GM10248 (cell line): Measurements from ENCODE around the gene PYGB.

Experiments
- CTCF ChIA-PET: fragments of 300-600 bp; sonication (Branson Sonifier 250); formaldehyde crosslinking; extraction: SDS; loops from one replicate; lab custom pipeline; 2021; ENCODE audit warnings: antibody characterized with exemption; lab: Yijun Ruan, JAX
- POLR2A ChIA-PET: fragments of 350-650 bp; sonication (Branson Sonifier 250); formaldehyde crosslinking; extraction: SDS; loops from one replicate; lab custom pipeline; 2020; ENCODE audit warnings: antibody characterized with exemption; lab: Yijun Ruan, JAX
- DNase-seq: peaks from one replicate; pipeline ENCODE4 v3.0.0; 2012; ENCODE audit errors: extremely low spot score
- TF ChIP-seq, protein P1 (sequence below): IDR thresholded peaks from 2 replicates; pipeline ENCODE4 v1.5.1; 2012; ENCODE audit warnings: mild to moderate bottlenecking, low read depth; ENCODE audit errors: extremely low read depth, missing control alignments, control extremely low read depth

Gene PYGB

DNA sequence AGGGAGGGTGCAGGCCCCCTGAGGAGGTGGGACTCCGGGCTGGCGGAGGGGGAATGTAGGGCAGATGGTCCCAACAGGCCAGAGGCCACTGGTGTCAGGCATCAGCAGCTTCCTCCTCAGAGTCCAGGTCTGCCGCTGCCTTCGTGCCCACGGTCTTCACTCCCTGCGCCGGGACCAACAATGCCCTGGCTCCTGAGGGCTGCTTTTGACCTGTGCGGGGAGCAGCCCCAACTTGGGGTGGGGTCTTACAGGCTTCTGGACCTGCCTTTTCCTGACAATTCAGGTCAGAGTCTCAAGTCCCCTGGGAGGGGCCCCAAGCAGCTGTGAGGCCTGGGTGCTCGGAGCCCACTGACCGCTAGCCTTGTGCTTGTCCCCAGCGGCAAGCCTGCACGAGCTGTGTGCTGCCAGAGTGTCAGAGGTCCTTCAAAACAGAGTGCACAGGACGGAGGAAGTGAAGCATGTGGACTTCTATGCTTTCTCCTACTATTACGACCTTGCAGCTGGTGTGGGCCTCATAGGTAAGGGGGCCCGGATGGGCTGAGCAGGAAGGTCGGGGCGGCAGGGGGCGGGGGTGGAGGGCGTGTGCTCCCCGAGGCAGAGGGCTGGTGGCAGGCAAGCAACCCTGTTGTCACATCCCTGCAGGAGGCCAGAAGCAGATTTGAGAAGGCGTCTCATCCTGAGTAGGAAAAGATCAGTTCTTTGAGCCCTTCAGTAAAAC lies 25.3 kb upstream of the PYGB start:
- POLR2A ChIA-PET = no interaction called here
- no peak for DNase-seq
- TF ChIP-seq, protein P1, sequence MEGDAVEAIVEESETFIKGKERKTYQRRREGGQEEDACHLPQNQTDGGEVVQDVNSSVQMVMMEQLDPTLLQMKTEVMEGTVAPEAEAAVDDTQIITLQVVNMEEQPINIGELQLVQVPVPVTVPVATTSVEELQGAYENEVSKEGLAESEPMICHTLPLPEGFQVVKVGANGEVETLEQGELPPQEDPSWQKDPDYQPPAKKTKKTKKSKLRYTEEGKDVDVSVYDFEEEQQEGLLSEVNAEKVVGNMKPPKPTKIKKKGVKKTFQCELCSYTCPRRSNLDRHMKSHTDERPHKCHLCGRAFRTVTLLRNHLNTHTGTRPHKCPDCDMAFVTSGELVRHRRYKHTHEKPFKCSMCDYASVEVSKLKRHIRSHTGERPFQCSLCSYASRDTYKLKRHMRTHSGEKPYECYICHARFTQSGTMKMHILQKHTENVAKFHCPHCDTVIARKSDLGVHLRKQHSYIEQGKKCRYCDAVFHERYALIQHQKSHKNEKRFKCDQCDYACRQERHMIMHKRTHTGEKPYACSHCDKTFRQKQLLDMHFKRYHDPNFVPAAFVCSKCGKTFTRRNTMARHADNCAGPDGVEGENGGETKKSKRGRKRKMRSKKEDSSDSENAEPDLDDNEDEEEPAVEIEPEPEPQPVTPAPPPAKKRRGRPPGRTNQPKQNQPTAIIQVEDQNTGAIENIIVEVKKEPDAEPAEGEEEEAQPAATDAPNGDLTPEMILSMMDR = no peak
- CTCF ChIA-PET = interaction anchor here (0.8 to 2.2 kb wide), 5 partner anchors 9 to 176 kb away, joined by 3 to 11 read pairs (median 4); partner anchors contain the start of gene PYGB

DNA sequence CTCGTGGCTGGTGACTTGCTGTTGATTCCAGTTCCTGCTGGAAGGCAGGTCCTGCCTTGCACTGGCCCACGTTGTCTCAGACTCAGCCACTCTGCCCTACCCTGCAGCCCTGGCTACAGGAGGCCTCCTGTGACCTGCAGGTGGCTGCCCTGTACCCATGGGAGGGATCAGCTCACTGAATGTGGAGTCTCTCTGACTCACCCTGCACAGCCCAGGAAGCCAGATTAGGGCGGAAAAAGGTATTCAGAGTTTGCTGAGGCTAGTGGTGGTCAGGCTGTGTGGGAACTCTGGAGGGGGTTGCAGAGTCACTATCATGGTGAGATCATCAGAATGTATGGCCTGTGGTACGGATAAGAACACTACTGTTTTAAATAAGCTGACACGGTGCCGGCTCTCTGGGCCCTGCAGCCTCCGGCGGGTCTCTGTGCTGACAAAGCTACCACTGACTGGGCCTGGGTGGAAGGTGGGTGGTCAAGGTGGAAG lies 24.7 kb upstream of the PYGB start:
- ChIA-PET POLR2A (no interaction called here), CTCF (interaction anchor here (0.8 to 2.2 kb wide), 6 partner anchors 10 to 176 kb away, joined by 3 to 11 read pairs (median 4); partner anchors contain the start of gene PYGB)
- TF ChIP-seq, protein P1 = no peak
- no peak for DNase-seq

DNA sequence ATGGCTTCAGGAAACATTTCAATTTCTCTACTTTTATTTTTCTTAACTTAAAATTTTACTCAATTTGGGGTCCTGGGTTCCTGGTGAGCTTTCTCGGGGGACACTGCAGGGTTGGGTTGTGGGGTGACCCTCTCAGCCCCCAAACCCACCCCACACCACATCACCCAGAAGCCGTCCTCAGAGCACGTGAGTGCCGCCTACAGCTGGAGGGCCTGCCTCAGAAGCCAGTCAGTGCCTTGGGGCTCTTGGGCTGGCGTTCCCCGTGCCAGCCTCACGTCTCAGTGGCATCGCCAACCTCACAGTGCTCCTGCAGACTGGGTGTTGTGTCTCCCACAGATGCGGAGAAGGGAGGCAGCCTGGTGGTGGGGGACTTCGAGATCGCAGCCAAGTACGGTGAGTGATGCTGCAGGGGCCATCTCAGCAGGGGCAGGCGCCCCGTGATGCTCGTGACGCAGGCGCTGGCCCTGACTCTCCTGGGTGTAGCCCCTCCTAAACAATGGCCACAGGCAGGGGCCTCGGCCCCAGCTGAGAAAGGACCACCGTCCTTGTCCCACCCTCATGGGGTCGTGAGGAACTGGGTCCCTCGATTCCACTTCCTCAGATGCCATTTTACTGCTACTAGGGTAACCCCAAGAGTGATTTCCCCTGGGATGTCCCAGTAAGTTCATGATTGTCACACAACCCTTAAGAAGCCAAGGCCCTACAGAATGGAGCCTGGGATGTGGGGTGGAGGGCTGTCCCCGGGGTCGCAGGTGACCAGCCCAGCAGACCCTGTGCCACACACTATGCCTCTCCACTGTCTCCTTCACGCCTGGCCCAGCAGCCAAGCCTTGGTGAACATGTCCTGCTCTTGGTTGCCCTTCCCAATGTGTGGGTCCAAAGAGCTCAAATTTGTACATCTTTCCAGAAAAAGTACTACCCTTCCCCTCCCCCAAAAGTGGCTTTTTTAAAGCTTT lies 23.8 kb upstream of the PYGB start:
- ChIA-PET CTCF (interaction anchor here (0.8 to 2.2 kb wide), 7 partner anchors 8 to 175 kb away, joined by 3 to 11 read pairs (median 4); partner anchors contain the start of gene PYGB), POLR2A (no interaction called here)
- DNase-seq = no peak
- TF ChIP-seq, protein P1 = no peak

DNA sequence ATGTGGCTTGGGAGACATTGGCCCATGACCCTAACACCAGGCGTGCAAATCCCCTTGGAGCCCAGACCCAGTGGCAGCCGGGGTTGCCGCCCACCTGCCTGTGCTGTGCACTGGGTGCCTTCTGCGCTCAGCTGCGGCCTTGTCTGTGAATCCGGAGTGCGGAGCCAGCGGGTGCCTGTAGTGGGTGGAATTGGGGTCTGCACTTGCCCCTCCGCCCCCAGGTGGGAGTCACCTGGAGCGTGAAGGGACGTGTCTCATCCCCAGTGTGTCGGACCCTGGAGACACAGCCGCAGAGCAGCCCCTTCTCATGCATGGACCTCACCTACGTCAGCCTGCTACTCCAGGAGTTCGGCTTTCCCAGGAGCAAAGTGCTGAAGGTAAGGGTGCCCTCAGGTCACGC lies 22.9 kb upstream of the PYGB start:
- TF ChIP-seq, protein P1 = no peak
- POLR2A ChIA-PET = no interaction called here
- no peak for DNase-seq
- CTCF ChIA-PET = interaction anchor here (1.2 to 1.7 kb wide), 3 partner anchors 9 to 136 kb away, joined by 3 to 4 read pairs (median 3); no protein-coding TSS in a partner anchor

DNA sequence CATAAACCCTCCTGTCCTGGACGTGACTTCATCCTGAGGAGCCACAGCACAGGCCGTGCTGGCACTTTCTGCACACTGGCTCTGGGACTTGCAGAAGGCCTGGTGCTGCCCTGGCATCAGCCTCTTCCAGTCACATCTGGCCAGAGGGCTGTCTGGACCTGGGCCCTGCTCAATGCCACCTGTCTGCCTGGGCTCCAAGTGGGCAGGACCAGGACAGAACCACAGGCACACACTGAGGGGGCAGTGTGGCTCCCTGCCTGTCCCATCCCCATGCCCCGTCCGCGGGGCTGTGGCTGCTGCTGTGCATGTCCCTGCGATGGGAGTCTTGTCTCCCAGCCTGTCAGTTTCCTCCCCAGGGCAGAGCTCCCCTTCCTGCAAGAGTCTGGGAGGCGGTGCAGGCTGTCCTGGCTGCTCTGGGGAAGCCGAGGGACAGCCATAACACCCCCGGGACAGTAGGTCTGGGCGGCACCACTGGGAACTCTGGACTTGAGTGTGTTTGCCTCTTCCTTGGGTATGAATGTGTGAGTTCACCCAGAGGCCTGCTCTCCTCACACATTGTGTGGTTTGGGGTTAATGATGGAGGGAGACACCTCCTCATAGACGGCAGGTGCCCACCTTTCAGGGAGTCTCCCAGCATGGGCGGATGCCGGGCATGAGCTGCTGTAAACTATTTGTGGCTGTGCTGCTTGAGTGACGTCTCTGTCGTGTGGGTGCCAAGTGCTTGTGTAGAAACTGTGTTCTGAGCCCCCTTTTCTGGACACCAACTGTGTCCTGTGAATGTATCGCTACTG lies 22.0 kb upstream of the PYGB start:
- no peak for DNase-seq
- TF ChIP-seq, protein P1 = no peak
- ChIA-PET CTCF (interaction anchor here (1.2 to 1.7 kb wide), 2 partner anchors 10 to 232 kb away, joined by 3 read pairs; no protein-coding TSS in a partner anchor), POLR2A (no interaction called here)
